ENCODE measurements around the gene NOC2L. TPM values are rescaled to one million over a fixed set of nuclear protein-coding genes. Genes with fewer than 3 reads are reported as not detected.

The NOC2L gene
- total RNA-seq, 1 donor from 2014 or later: 106 TPM

DNA sequence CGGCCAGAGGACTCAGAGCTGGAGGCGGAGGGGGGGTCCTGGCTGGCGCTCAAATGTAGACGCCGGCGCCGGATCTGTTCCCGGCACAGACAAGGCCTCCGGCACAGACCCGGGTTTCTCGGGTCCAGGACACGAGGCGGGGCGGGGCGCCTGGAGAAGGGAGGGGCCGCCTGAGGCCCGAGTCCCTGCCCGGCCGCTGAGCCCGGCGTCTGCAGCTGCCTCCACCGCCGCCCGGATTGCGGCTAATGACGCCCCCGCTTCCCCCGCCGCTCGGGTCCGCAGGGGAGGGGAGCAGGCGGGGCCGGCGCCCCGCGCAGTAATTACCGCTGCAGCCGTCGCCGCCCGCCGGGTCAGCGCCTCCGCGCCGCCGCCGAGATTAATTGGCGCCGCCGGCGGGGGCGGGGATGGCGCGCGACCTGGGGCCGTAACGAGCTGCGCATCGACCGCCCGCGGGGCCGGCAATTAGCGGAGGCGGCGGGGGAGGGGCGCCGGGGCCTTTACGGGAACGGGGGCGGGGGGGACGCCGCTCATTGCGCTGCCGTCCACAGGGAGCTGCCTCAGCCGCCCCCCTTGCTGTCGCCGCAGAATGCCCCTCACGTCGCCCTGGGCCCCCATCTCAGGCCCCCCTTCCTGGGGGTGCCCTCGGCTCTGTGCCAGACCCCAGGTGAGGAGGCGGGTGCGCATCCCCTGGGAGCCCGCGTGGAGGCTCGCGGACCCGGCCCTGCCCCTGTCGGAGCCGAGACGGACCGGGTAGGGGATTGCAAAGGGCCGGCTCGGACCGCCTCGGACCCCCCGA, 17.3 kb downstream of the NOC2L start:
- no peaks in the 10 kb centered on the region for H3K9me3 Mint-ChIP-seq
- no peaks in the 10 kb centered on the region for H3K4me1 Mint-ChIP-seq
- H3K27me3 Mint-ChIP-seq (ENCODE audit: low read depth): peaks cover 72% of the 10 kb centered on the region
- TF ChIP-seq, protein P1, sequence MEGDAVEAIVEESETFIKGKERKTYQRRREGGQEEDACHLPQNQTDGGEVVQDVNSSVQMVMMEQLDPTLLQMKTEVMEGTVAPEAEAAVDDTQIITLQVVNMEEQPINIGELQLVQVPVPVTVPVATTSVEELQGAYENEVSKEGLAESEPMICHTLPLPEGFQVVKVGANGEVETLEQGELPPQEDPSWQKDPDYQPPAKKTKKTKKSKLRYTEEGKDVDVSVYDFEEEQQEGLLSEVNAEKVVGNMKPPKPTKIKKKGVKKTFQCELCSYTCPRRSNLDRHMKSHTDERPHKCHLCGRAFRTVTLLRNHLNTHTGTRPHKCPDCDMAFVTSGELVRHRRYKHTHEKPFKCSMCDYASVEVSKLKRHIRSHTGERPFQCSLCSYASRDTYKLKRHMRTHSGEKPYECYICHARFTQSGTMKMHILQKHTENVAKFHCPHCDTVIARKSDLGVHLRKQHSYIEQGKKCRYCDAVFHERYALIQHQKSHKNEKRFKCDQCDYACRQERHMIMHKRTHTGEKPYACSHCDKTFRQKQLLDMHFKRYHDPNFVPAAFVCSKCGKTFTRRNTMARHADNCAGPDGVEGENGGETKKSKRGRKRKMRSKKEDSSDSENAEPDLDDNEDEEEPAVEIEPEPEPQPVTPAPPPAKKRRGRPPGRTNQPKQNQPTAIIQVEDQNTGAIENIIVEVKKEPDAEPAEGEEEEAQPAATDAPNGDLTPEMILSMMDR (conservative IDR thresholded peaks at IDR 0.05): no peak
- peak overlapping the region; percentile 47 for H3K4me3 Mint-ChIP-seq
- H3K27ac Mint-ChIP-seq (ENCODE audit: unreplicated experiment): no peak overlapping the region
- no peak for DNase-seq (ENCODE audit: low read depth, low spot score)
- peaks cover 3% of the 10 kb centered on the region for H3K36me3 Mint-ChIP-seq (ENCODE audit: low read depth)

DNA sequence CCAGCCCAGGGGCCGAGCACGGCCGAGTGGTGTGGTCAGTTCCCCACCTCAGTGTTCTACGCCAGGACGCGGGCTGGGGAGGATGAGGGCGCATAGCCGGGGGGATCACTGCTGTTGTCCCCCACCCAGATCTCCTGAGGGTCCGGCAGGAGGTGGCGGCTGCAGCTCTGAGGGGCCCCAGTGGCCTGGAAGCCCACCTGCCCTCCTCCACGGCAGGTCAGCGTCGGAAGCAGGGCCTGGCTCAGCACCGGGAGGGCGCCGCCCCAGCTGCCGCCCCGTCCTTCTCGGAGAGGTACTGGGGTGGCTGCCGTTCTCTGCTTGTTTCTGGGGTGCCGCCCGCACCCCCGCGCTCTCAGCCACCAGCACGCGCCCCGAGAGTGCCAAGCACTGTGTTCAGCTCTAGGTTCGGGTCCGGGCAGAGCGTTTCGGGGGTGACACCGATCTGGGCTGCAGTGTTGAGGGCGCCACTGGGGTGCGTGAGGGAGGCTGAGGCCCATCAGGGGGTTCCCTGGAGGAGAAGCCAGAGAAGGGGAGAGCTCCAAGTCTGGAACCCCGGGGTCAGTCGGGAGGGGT, 18.0 kb downstream of the NOC2L start:
- peak overlapping the region; percentile 49 for H3K4me3 Mint-ChIP-seq
- H3K9me3 Mint-ChIP-seq: no peaks in the 10 kb centered on the region
- DNase-seq (ENCODE audit: low read depth, low spot score): no peak
- TF ChIP-seq, protein P1 (conservative IDR thresholded peaks at IDR 0.05): no peak
- H3K27ac Mint-ChIP-seq (ENCODE audit: unreplicated experiment): no peak overlapping the region
- H3K36me3 Mint-ChIP-seq (ENCODE audit: low read depth): peaks cover 3% of the 10 kb centered on the region
- H3K27me3 Mint-ChIP-seq (ENCODE audit: low read depth): peaks cover 75% of the 10 kb centered on the region
- no peaks in the 10 kb centered on the region for H3K4me1 Mint-ChIP-seq

GRCh38 chr1:940107-941014, 18.7 kb downstream of the NOC2L start:
- H3K4me1 Mint-ChIP-seq: no peaks in the 10 kb centered on the region
- TF ChIP-seq, protein P1 (conservative IDR thresholded peaks at IDR 0.05): no peak
- DNase-seq (ENCODE audit: low read depth, low spot score): no peak
- no peak overlapping the region for H3K27ac Mint-ChIP-seq (ENCODE audit: unreplicated experiment)
- peaks cover 3% of the 10 kb centered on the region for H3K36me3 Mint-ChIP-seq (ENCODE audit: low read depth)
- H3K9me3 Mint-ChIP-seq: no peaks in the 10 kb centered on the region
- peak overlapping the region; percentile 49 for H3K4me3 Mint-ChIP-seq
- H3K27me3 Mint-ChIP-seq (ENCODE audit: low read depth): peaks cover 75% of the 10 kb centered on the region

- no peaks in the 10 kb centered on the region for H3K9me3 Mint-ChIP-seq
- H3K36me3 Mint-ChIP-seq (ENCODE audit: low read depth): no peaks in the 10 kb centered on the region
- no peak overlapping the region for H3K27ac Mint-ChIP-seq (ENCODE audit: unreplicated experiment)
- no peak for DNase-seq (ENCODE audit: low read depth, low spot score)
- TF ChIP-seq, protein P1 (conservative IDR thresholded peaks at IDR 0.05): no peak
- H3K4me1 Mint-ChIP-seq: no peaks in the 10 kb centered on the region
- H3K4me3 Mint-ChIP-seq: no peak overlapping the region
- peaks cover 76% of the 10 kb centered on the region for H3K27me3 Mint-ChIP-seq (ENCODE audit: low read depth)
Observed at GRCh38 chr1:939511-940106, 19.4 kb downstream of the NOC2L start.

Measured in neural crest cell (in vitro differentiated cells).